Measurements from ENCODE around the gene SMAD6. TPM values are rescaled to one million over a fixed set of nuclear protein-coding genes. Genes with fewer than 3 reads are reported as not detected.
"Not testable (repeated sequence)": the region's sequence is repeated elsewhere in the genome, so short reads cannot be mapped to it uniquely, and the experiment has no call there.

The SMAD6 gene
- total RNA-seq, 1 donor from 2014 or later = 17.4 TPM

DNA sequence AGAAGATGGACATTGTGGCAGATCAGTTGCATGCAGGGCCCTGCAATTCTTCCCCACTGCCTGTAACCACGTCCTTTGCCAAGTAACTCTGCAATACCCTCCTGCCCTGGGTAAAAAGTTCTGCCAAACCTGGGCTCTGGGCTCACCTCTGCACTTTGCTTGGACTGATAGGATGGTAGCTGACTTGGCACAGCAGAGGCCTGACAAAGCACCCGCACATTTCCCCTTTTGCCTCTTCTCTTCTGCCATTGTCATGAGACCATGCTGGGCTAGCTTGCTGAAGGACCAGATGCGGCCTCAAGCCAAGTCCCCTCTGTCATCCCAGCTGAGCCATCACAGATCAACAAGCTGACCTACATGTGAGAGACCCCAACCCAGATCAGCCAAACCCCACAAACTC, 122.4 kb downstream of the SMAD6 start:
- DNase-seq (ENCODE audit: low spot score) = no peak

DNA sequence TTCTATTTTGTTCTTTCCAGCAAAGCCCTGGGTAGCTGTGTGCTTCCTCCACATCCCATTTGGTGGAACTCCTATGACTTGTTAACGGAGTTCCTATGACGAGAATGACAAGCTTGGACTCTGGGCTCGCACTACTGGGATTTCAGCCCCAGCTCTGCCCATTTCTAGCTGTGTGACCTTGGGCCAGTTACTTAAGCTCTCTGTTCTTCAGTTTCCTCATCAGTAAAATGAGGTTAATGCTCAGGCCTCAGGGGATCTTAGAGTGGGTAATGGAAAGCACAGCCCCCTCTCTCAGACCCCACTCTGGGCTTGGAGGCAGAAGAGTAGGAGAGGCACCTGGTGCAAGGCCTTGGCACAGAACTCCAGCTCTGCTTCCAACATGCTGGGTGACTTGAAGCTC, 123.1 kb downstream of the SMAD6 start:
- DNase-seq (ENCODE audit: low spot score) = no peak

DNA sequence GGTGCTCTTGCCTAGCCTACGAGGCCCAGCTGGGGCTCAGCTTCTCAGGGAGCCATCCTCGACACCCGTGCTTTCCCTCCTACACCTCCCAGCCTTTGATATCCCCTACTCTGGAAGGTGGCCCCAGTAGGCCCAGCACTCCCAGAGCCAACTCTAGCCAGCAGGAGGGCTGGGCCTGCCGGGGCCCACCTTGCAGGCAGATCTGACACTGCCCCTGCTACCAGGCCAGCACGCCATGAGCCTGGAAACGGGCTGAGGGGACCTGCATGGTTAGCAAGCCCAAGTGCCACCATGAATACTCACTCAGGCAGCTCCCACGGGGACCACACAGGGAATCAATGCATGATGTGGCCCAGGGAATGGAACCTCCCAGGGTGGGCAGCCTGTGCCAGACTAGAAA, 123.7 kb downstream of the SMAD6 start:
- DNase-seq (ENCODE audit: low spot score) = no peak

DNA sequence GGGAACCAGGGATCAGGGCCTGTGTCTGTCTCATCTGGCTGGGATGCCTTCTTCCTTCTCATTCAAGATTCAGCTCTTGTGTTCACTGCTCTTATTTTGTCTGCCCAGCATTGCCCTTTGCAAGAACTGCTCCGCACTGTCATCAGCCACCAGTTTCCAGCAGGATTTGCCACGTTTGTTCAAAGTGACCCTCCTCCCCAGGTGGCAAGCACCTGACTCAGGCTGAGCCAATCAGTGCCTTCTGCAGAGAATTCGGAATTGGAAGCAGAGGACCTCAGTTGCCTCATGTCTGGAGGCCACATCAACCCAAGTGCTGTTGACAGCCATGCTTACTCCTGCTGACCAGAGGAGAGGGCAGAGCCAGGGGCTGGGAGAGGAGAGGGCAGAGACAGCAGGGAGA, 124.5 kb downstream of the SMAD6 start:
- DNase-seq (ENCODE audit: low spot score) = no peak

DNA sequence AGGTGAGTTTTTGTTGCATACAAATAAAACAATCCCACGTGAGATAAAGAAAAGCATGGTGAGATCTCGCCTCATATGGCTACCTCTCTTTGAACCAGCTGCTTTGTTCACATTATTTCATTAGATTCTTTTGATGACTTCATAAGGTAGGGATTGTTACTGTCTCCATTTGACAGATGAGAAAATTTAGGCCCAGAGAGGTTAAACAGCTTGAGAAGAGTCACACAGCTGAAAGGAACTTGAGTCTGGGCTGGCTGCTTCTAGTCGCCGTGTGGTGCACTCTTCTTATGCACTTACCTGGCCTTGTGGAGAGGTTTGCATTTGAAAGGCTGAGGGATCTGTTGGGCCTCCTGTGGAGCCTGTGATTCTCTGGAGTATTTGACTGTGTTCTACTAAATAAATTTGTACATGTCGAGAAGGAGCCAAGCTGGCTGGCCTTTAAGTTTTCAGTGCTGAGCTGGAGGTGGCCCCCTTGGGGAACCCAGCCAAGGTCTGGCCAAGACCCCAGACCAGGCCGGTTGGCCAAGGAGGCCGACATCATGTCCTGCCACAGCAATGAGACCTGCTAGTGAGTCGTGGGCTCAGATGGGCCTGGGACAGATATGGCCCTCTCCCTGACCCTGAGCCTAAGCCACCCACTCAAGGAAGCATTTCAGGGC, 125.1 kb downstream of the SMAD6 start:
- DNase-seq (ENCODE audit: low spot score) = no peak

DNA sequence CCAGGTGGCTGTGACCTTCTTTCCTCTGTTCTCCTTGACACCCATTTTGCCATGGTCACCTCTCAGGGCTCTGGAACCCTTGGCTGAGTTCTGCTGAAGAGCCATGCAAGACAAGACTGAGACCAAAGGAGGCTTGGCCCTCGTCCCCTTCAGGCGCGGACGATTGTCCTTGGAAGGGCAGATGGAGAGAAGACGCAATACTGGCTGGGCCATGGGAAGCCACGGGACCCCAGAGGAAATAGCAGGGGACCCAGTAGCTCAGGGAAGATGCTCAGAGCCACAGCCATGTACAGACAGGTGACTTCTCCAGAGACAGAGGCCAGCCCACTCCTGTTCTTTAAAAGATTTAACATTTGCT, 125.6 kb downstream of the SMAD6 start:
- DNase-seq (ENCODE audit: low spot score) = no peak

DNA sequence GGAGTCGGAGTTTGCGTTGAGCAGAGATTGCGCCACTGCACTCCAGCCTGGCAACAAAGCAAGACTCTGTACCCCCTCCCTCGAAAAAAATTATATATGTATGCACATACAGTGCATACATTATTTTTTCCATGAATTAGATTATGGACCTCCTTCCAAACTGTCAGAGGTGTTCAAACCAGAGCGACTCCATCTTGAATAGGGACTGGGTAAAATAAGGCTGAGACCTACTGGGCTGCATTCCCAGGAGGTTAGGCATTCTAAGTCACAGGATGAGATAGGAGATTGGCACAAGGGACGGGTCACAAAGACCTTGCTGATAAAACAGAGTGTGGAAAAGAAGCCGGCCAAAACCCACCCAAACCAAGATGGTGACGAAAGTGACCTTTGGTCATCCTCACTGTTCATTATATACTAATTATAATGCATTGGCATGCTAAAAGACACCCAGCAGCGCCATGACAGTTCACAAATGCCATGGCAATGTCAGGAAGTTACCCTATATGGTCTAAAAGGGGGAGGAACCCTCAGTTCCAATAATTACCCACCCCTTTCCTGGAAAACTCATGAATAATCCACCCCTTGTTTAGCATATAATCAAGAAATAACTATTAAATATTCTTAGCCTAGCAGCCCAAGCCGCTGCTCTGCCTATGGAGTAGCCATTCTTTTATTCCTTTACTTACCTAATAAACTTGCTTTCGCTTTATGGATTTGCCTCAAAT, 126.9 kb downstream of the SMAD6 start:
- not testable (repeated sequence) for DNase-seq (ENCODE audit: low spot score)

DNA sequence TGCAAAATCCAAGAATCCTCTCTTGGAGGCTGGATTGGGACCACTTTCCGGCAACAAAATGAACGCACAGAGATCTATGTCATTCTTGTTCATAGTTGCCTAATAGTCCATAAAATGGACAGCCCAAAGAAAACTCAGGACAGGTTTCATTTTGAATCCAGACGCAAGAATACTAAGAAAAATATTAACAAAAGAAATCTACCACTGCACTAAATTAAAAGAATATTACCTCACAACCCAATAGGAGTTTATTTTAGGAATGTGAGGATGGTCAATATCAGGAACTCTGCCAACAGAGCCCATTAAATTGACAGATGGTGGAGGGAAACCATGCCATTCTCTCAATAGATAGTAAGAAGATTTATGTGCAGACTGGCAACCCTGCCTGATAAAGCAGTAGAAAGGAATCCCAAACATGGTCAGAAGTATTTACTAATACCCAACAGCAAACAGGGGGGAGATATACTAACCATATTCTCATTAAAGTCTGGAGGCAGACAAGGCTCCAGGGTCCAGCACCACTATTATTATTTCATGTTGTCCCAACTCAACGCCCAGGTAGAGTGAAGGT, 127.6 kb downstream of the SMAD6 start:
- no peak for DNase-seq (ENCODE audit: low spot score)

DNA sequence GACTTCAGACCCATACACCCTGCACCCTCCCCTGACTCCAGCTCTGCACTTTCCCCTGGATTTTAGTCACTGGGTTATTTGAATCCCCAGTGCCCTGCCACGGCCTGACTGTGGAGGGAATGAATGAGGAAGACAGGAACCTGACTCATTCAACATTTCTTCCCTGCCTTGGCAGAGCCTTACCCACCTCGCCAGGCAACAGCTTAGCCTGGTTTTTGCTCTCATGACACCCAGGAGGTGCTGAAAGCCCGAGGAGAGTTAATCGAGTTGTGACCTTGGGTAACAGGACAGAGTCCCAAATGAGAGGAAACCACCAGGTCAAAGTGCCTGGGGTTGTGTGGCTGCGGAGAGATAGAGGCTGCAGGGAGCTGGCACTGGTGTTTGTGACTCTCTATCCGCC, 128.3 kb downstream of the SMAD6 start:
- no peak for DNase-seq (ENCODE audit: low spot score)

DNA sequence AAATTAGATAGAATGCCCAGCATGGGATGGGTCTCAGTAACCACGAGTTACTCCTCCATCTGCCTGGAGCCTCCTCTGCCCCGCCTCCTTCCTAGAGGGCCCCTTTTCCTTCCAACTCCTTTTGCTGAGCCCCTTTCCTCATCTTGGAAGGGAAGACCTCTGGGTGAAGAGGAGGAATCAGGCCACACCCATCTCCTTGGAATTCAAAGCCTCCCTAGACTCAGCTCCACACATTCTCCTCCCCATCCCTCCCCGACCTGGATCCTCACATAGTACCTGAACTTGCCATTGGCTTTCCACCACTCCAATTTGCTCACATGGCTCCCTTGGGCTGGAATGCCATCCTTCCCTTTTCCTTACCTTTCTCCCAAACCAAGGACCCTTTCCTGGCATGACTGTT, 128.8 kb downstream of the SMAD6 start:
- no peak for DNase-seq (ENCODE audit: low spot score)

DNA sequence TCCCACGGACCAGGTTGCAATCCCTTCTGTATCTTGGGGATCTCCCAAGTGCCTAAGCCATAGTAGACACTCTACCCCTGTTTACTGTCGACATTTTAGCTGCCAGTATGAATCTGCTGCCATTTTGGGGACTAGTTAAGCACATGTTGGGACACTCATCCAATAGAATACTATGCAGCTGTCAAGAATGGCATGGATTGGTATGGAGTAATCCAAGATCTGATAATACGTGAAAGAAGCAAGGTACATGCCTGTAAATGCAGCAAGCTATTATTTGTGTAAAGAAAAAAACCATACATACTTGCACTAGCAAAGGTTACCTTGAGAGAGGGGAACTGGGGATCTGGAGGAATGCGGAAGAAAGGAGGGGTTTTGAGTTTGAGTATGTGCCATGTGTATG, 129.3 kb downstream of the SMAD6 start:
- no peak for DNase-seq (ENCODE audit: low spot score)

DNA sequence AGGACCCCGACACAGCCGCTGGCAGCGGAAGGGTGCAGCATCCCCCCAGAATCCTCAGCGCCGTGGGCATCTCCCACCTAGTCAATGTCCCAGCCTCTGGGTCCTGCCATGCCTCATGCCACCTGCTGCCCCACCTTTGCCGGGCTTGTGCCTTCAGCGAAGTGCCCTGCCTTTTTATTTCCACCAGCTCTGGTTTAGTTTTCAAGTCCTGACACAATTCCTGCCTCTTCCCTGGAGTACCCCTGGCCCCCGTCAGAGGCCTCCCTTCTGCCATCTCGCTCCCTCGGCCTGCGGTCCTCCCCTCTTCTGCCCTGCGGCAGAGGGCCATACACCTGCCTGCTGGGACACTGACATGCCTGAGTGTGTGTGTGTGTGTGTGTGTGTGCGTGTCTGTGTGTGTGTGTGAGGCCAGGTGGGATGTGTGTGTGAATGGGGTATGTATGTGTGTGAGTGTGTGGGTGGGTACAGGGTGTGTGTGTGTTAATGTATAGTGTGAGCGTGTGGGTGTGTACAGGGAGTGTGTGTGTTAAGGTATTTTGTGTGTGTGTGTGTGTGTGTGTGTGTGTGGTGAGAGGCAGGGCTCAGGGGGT, 129.9 kb downstream of the SMAD6 start:
- DNase-seq (ENCODE audit: low spot score) = no peak

Other genes starting within 250 kb of the SMAD6 start
- gene SNAPC5, start 204.5 kb upstream of the SMAD6 start, total RNA-seq = 29.2 TPM
- gene RPL4, start 197.4 kb upstream of the SMAD6 start, total RNA-seq = 2,079 TPM
- 9.0 TPM for gene ZWILCH, start 196.9 kb upstream of the SMAD6 start, total RNA-seq
- not detected for gene LCTL, start 136.2 kb upstream of the SMAD6 start, total RNA-seq

Measured in ureter (tissue), 1 donor.